Measurements from ENCODE around the gene LGI2.

DNA sequence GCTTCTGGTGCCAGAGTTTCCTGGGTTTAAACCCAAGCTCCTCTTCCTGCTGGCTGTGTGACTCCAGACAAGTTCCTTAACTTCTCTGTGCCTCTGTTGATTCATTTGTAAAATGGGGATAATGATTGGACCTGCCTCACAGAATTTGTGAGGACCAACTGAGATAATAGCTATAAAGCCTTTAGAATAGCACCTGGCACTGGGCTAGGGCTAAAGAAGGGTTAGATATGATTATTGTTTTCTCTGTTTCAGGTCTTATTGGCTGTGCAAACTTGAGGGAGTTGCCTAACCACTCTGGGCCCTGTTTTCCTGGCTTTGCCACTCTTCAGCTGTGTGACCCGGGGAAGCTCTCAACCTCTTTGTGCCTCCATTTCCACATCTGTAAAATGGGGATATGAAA is 37.8 kb downstream of the LGI2 start:
- TF ChIP-seq, protein P1, sequence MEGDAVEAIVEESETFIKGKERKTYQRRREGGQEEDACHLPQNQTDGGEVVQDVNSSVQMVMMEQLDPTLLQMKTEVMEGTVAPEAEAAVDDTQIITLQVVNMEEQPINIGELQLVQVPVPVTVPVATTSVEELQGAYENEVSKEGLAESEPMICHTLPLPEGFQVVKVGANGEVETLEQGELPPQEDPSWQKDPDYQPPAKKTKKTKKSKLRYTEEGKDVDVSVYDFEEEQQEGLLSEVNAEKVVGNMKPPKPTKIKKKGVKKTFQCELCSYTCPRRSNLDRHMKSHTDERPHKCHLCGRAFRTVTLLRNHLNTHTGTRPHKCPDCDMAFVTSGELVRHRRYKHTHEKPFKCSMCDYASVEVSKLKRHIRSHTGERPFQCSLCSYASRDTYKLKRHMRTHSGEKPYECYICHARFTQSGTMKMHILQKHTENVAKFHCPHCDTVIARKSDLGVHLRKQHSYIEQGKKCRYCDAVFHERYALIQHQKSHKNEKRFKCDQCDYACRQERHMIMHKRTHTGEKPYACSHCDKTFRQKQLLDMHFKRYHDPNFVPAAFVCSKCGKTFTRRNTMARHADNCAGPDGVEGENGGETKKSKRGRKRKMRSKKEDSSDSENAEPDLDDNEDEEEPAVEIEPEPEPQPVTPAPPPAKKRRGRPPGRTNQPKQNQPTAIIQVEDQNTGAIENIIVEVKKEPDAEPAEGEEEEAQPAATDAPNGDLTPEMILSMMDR (IDR thresholded peaks at IDR 0.05; ENCODE audit: low read length), result no peak
- TF ChIP-seq EZH2phosphoT487 (IDR thresholded peaks at IDR 0.05; ENCODE audit: low read length), result no peak

Measured in MM.1S (cell line).